MM.1S (cell line): ENCODE measurements around the gene NFATC3.

Experiments
- EZH2 ChIP-seq: fragments of 300-600 bp; sonication (generic); optimal IDR thresholded peaks from 2 replicates; pipeline ENCODE3; 2017; ENCODE audit warnings: low read depth, mild to moderate bottlenecking, antibody characterized with exemption, low read length, mixed read lengths
- TF ChIP-seq, protein P1 (sequence below): fragments of 300-600 bp; sonication (generic); IDR thresholded peaks from 2 replicates; pipeline ENCODE4 v1.5.1; 2016; ENCODE audit warnings: antibody characterized with exemption, low read length, mixed read lengths

DNA sequence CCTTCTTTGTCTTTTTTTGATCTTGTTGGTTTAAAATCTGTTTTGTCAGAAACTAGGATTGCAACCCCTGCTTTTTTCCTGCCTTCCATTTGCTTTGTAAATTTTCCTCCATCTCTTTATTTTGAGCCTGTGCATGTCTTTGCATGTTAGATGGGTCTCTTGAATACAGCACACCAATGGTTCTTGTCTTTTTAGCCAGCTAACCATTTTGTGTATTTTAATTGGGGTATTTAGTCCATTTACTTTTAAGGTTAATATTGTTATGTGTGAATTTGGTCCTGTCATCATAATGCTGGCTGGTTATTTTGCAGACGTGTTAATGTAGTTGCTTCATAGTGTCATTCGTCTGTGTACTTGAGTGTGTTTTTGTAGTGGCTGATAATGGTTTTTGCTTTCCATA is 26.2 kb downstream of the NFATC3 start:
- TF ChIP-seq, protein P1, sequence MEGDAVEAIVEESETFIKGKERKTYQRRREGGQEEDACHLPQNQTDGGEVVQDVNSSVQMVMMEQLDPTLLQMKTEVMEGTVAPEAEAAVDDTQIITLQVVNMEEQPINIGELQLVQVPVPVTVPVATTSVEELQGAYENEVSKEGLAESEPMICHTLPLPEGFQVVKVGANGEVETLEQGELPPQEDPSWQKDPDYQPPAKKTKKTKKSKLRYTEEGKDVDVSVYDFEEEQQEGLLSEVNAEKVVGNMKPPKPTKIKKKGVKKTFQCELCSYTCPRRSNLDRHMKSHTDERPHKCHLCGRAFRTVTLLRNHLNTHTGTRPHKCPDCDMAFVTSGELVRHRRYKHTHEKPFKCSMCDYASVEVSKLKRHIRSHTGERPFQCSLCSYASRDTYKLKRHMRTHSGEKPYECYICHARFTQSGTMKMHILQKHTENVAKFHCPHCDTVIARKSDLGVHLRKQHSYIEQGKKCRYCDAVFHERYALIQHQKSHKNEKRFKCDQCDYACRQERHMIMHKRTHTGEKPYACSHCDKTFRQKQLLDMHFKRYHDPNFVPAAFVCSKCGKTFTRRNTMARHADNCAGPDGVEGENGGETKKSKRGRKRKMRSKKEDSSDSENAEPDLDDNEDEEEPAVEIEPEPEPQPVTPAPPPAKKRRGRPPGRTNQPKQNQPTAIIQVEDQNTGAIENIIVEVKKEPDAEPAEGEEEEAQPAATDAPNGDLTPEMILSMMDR: no peak
- TF ChIP-seq EZH2: no peak
